Small intestine (tissue), 7 donors: ENCODE results near the gene PRLR. TPM values are rescaled to one million over a fixed set of nuclear protein-coding genes. Genes with fewer than 3 reads are reported as not detected.

Experiments used
- DNase-seq, 2 donors: peaks; one replicate each; pipeline versions ENCODE4 v3.0.0 to v3.0.0-alpha.2; 2013
- FAIRE-seq: peaks from 2 replicates; lab custom pipeline; 2012; peaks lifted over from hg19 to GRCh38; lab: Jason Lieb, UNC
- H3K27ac ChIP-seq, 3 donors: one replicate each; pipeline ENCODE4 v1.5.1; 2013; ENCODE audit warnings: low read length in 2 of 3, mild to moderate bottlenecking in 2 of 3, control low read depth in 1 of 3, inconsistent platforms in 1 of 3, low read depth in 1 of 3, moderate library complexity in 1 of 3
- H3K27me3 ChIP-seq, 3 donors: one replicate each; pipeline ENCODE4 v1.6.1; 2013; ENCODE audit warnings: low read length in 3 of 3, inconsistent platforms in 1 of 3; ENCODE audit not compliant: control insufficient read depth in 3 of 3, insufficient read depth in 3 of 3
- H3K36me3 ChIP-seq, 3 donors: one replicate each; pipeline ENCODE4 v1.6.1; 2013; ENCODE audit warnings: low read length in 3 of 3, inconsistent platforms in 1 of 3, low read depth in 1 of 3, mild to moderate bottlenecking in 1 of 3, moderate library complexity in 1 of 3; ENCODE audit not compliant: control insufficient read depth in 3 of 3, insufficient read depth in 2 of 3
- H3K4me1 ChIP-seq, 3 donors: one replicate each; pipeline ENCODE4 v1.6.1; 2013; ENCODE audit warnings: low read length in 2 of 3, inconsistent platforms in 1 of 3, low read depth in 1 of 3, mild to moderate bottlenecking in 1 of 3, moderate library complexity in 1 of 3; ENCODE audit not compliant: control insufficient read depth in 3 of 3, insufficient read depth in 2 of 3
- H3K4me3 ChIP-seq, 3 donors: one replicate each; pipeline ENCODE4 v1.5.1; 2013; ENCODE audit warnings: low read length in 3 of 3, control low read depth in 1 of 3, inconsistent platforms in 1 of 3, low read depth in 1 of 3, mild to moderate bottlenecking in 1 of 3, moderate library complexity in 1 of 3
- H3K9me3 ChIP-seq, 2 donors: one replicate each; pipeline ENCODE4 v1.6.1; 2013; ENCODE audit warnings: low read depth in 1 of 2, low read length in 1 of 2; ENCODE audit not compliant: control insufficient read depth in 2 of 2, insufficient read depth in 1 of 2
- WGBS, 3 donors: extraction: QIAGEN DNeasy Blood & Tissue Kit; methylation state at CpG; one replicate each; pipeline ENCODE4 v1.1.7; 2013; 5-methylcytosine and 5-hydroxymethylcytosine counted together
- polyA plus RNA-seq, 4 donors: library from polyadenylated mRNA; stranded (reverse) in 3 of 4; unstranded in 1 of 4; fragments of 200-250 nt in 3 of 4; fragments of 120-200 nt in 1 of 4; gene quantifications; one replicate each; pipeline versions ENCODE4 v1.2.1 to v1.2.3, GENCODE V29; 2013
- donor health status: healthy with polysubstance abuse.
- donor health status: control.
- donor health status: control.
- donor health status: Bipolar disorder and iron deficiency.
- donor health status: healthy.

Gene PRLR
- polyA plus RNA-seq, 4 donors = 1.4 to 84.6 (median 2.9) TPM

GRCh38 chr5:35229076-35230037 lies 930 bp downstream of the PRLR start:
- H3K27ac ChIP-seq = peak overlapping the region; percentile 46 to 86 (median 83)
- DNase-seq (peak; percentile 60 to 78), FAIRE-seq (no peak)
- H3K9me3 ChIP-seq = no peaks in the 10 kb centered on the region
- peaks cover 0 to 2% (median 0%) of the 10 kb centered on the region in 3 donors for H3K27me3 ChIP-seq
- H3K4me3 ChIP-seq = peak overlapping the region; percentile 26 to 70 (median 53)
- H3K4me1 ChIP-seq = peaks cover 0 to 14% (median 6%) of the 10 kb centered on the region in 3 donors
- WGBS, 3 donors = 4 to 6% (median 5%) methylated on average over 30 of the region's 30 CpGs
- no peaks in the 10 kb centered on the region for H3K36me3 ChIP-seq

GRCh38 chr5:35228310-35228709 lies 2.0 kb downstream of the PRLR start:
- peak; percentile 47 to 60 for DNase-seq
- 32 to 41% (median 34%) methylated on average over 2 of the region's 2 CpGs for WGBS, 3 donors
- Histone ChIP-seq H3K4me1 (peaks cover 0 to 18% (median 6%) of the 10 kb centered on the region in 3 donors), H3K36me3 (no peaks in the 10 kb centered on the region), H3K27ac (no peak overlapping the region), H3K9me3 (no peaks in the 10 kb centered on the region), H3K27me3 (peaks cover 0 to 2% (median 0%) of the 10 kb centered on the region in 3 donors), H3K4me3 (no peak overlapping the region)
- FAIRE-seq = no peak

- 82 to 88% (median 88%) methylated on average over 4 of the region's 4 CpGs for WGBS, 3 donors
- H3K27me3 ChIP-seq = peaks cover 0 to 2% (median 0%) of the 10 kb centered on the region in 3 donors
Observed at GRCh38 chr5:35227720-35228119, 2.6 kb downstream of the PRLR start.

GRCh38 chr5:35223787-35224395 lies 6.4 kb downstream of the PRLR start:
- peaks cover 0 to 18% (median 3%) of the 10 kb centered on the region in 3 donors for H3K4me1 ChIP-seq
- no peaks in the 10 kb centered on the region for H3K9me3 ChIP-seq
- no peak overlapping the region for H3K4me3 ChIP-seq
- 28 to 51% (median 42%) methylated on average over 7 of the region's 7 CpGs for WGBS, 3 donors
- FAIRE-seq = no peak
- no peaks in the 10 kb centered on the region for H3K27me3 ChIP-seq
- peak; percentile 42 to 48 for DNase-seq
- H3K36me3 ChIP-seq = no peaks in the 10 kb centered on the region
- H3K27ac ChIP-seq = no peak overlapping the region

More at GRCh38 chr5:35227720-35228119, 2.6 kb downstream of the PRLR start:
- no peak overlapping the region for H3K27ac ChIP-seq
- no peaks in the 10 kb centered on the region for H3K9me3 ChIP-seq
- DNase-seq = no peak
- no peak overlapping the region for H3K4me3 ChIP-seq
- no peak for FAIRE-seq
- H3K4me1 ChIP-seq = peaks cover 0 to 18% (median 6%) of the 10 kb centered on the region in 3 donors
- no peaks in the 10 kb centered on the region for H3K36me3 ChIP-seq

- Histone ChIP-seq H3K4me1 (peaks cover 0 to 5% (median 0%) of the 10 kb centered on the region in 3 donors), H3K27ac (no peak overlapping the region), H3K27me3 (no peaks in the 10 kb centered on the region), H3K36me3 (no peaks in the 10 kb centered on the region), H3K9me3 (no peaks in the 10 kb centered on the region), H3K4me3 (no peak overlapping the region)
- DNase-seq (no peak), FAIRE-seq (no peak)
Observed at GRCh38 chr5:35220967-35221366, 9.3 kb downstream of the PRLR start.

- DNase-seq (no peak), FAIRE-seq (no peak)
- 92 to 98% (median 95%) methylated on average over 4 of the region's 4 CpGs for WGBS, 3 donors
- H3K36me3 ChIP-seq = no peaks in the 10 kb centered on the region
- no peaks in the 10 kb centered on the region for H3K27me3 ChIP-seq
- H3K4me1 ChIP-seq = peaks cover 0 to under 1% (median 0%) of the 10 kb centered on the region in 3 donors
- H3K4me3 ChIP-seq = no peak overlapping the region
- H3K27ac ChIP-seq = no peak overlapping the region
- no peaks in the 10 kb centered on the region for H3K9me3 ChIP-seq
Observed at GRCh38 chr5:35218981-35219380, 11.3 kb downstream of the PRLR start.

- H3K4me3 ChIP-seq = no peak overlapping the region
- H3K27ac ChIP-seq = no peak overlapping the region
- DNase-seq (no peak), FAIRE-seq (no peak)
- no peaks in the 10 kb centered on the region for H3K27me3 ChIP-seq
- no peaks in the 10 kb centered on the region for H3K9me3 ChIP-seq
- H3K4me1 ChIP-seq = no peaks in the 10 kb centered on the region
- 92 to 97% (median 94%) methylated on average over 2 of the region's 2 CpGs for WGBS, 3 donors
- H3K36me3 ChIP-seq = peaks cover 0 to 3% (median 0%) of the 10 kb centered on the region in 3 donors
Observed at GRCh38 chr5:35214051-35214450, 16.2 kb downstream of the PRLR start.

GRCh38 chr5:35213608-35214007 lies 16.7 kb downstream of the PRLR start:
- no peaks in the 10 kb centered on the region for H3K27me3 ChIP-seq
- no peak overlapping the region for H3K27ac ChIP-seq
- no peak for DNase-seq
- no peak overlapping the region for H3K4me3 ChIP-seq
- peaks cover 0 to 3% (median 0%) of the 10 kb centered on the region in 3 donors for H3K36me3 ChIP-seq
- 91 to 94% (median 92%) methylated on average over 3 of the region's 3 CpGs for WGBS, 3 donors
- H3K4me1 ChIP-seq = no peaks in the 10 kb centered on the region
- no peaks in the 10 kb centered on the region for H3K9me3 ChIP-seq
- no peak for FAIRE-seq
